GM15510 (cell line): ENCODE results near the gene FBXW4.

Experiments used
- POLR2A ChIP-seq: IDR thresholded peaks from 3 replicates; pipeline ENCODE4 v1.6.1; 2011; ENCODE audit warnings: borderline replicate concordance; ENCODE audit not compliant: insufficient read length; ENCODE audit errors: extremely low read depth

FBXW4 gene

GRCh38 chr10:101655570-101655969, 39.4 kb downstream of the FBXW4 start:
- TF ChIP-seq POLR2A = no peak

- no peak for TF ChIP-seq POLR2A
Measured at GRCh38 chr10:101653536-101653935, 41.4 kb downstream of the FBXW4 start.

- no peak for TF ChIP-seq POLR2A
Measured at GRCh38 chr10:101651336-101651735, 43.6 kb downstream of the FBXW4 start.

GRCh38 chr10:101650863-101651262, 44.1 kb downstream of the FBXW4 start:
- no peak for TF ChIP-seq POLR2A

GRCh38 chr10:101649525-101650085, 45.4 kb downstream of the FBXW4 start:
- TF ChIP-seq POLR2A = no peak

GRCh38 chr10:101647255-101647654, 47.7 kb downstream of the FBXW4 start:
- TF ChIP-seq POLR2A = no peak

- TF ChIP-seq POLR2A = no peak
Measured at GRCh38 chr10:101646364-101646763, 48.6 kb downstream of the FBXW4 start.

GRCh38 chr10:101645659-101646058, 49.3 kb downstream of the FBXW4 start:
- no peak for TF ChIP-seq POLR2A

GRCh38 chr10:101644002-101644401, 51.0 kb downstream of the FBXW4 start:
- no peak for TF ChIP-seq POLR2A

GRCh38 chr10:101643546-101643945, 51.4 kb downstream of the FBXW4 start:
- no peak for TF ChIP-seq POLR2A

GRCh38 chr10:101639141-101639900, 55.6 kb downstream of the FBXW4 start:
- TF ChIP-seq POLR2A = no peak

GRCh38 chr10:101631821-101632475, 63.0 kb downstream of the FBXW4 start:
- TF ChIP-seq POLR2A = no peak

- no peak for TF ChIP-seq POLR2A
Measured at GRCh38 chr10:101630633-101630920, 64.4 kb downstream of the FBXW4 start.

GRCh38 chr10:101629837-101630632, 64.9 kb downstream of the FBXW4 start:
- TF ChIP-seq POLR2A = no peak

GRCh38 chr10:101625821-101626412, 69.1 kb downstream of the FBXW4 start:
- TF ChIP-seq POLR2A = no peak
